ENCODE data around the gene TFCP2.

TFCP2 gene

DNA sequence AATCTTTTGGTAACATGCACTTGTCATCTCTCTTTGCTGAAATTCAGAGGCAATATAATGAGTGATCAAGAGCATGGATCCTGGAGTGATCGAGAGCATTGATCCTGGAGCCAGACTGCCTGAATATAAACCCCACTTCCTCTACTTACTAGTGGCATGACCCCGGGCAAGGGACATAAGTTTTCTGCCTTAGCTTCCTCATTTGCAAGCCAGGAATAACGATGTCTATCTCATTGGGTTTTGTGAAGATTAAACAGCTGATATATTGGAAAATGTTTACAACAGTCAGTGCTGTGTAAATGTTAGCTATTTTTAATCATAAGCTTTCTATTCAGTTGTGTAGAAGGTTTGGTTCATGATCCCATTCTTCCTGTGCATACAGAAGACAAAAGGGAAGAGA is 87.2 kb downstream of the TFCP2 start:
- no peaks in the 10 kb centered on the region for H3K36me3 ChIP-seq (ENCODE audit: control insufficient read depth, insufficient read depth, low read length)
- no peak overlapping the region for H3K27ac ChIP-seq
- H3K4me2 ChIP-seq (ENCODE audit: low read length) = no peak overlapping the region
- TF ChIP-seq, protein P1, sequence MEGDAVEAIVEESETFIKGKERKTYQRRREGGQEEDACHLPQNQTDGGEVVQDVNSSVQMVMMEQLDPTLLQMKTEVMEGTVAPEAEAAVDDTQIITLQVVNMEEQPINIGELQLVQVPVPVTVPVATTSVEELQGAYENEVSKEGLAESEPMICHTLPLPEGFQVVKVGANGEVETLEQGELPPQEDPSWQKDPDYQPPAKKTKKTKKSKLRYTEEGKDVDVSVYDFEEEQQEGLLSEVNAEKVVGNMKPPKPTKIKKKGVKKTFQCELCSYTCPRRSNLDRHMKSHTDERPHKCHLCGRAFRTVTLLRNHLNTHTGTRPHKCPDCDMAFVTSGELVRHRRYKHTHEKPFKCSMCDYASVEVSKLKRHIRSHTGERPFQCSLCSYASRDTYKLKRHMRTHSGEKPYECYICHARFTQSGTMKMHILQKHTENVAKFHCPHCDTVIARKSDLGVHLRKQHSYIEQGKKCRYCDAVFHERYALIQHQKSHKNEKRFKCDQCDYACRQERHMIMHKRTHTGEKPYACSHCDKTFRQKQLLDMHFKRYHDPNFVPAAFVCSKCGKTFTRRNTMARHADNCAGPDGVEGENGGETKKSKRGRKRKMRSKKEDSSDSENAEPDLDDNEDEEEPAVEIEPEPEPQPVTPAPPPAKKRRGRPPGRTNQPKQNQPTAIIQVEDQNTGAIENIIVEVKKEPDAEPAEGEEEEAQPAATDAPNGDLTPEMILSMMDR (IDR thresholded peaks at IDR 0.05) = no peak
- no peak overlapping the region for H3K4me3 ChIP-seq (ENCODE audit: low read depth, low read length)
- H3K9ac ChIP-seq = no peak overlapping the region
- no peaks in the 10 kb centered on the region for H3K79me2 ChIP-seq
- H3K27me3 ChIP-seq (ENCODE audit: control insufficient read depth, insufficient read depth, low read length) = no peaks in the 10 kb centered on the region
- H2AFZ ChIP-seq = no peak overlapping the region
- no peaks in the 10 kb centered on the region for H3K4me1 ChIP-seq
- no peaks in the 10 kb centered on the region for H3K9me3 ChIP-seq (ENCODE audit: control insufficient read depth, low read length)

DNA sequence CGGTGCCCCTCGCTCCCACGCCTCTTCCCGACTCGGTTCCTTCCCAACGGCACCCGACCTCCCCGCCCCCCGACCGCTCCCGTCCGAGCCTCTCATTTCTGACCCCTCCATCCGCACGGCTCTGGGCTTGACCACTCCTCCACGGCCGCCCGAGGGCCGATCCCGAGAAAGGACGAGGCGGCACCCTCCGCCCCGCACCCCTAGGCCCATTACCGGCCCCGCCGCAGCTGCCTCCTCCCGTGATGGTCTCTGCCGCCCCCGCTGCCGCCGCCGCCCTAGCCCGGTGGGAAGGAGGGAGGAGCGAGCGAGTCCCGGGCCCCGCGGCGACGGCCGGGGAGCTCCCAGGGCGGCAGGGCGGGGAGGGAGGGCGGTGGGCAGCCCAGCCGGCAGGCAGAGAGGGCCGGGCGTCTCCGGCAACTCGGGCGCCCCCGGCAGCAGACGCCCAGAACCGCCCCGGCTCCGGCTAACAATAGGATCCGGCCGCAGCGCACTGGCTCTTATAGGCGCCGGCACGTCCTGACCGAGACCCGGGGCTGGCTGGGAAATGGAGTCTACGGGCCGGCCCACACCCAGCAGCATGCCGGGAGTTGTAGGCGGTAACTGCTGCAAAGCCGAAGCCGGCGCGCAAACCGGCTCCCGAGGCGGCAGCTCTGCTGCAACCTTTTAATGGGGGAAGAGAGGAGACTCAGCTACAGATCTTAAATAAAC is 89.7 kb downstream of the TFCP2 start, which contains the start of gene CSRNP2:
Gene CSRNP2 (minus strand): TSS at position 471 of the 708 bp plus-strand sequence. CDS start 7,035 bp downstream, outside the sequence.
- Histone ChIP-seq H3K4me1 (peaks cover 2% of the 10 kb centered on the region), H2AFZ (peak within 1 kb of the TSS; percentile 95), H3K79me2 (no peaks in the 10 kb centered on the region), H3K9ac (peak within 1 kb of the TSS; percentile 78), H3K4me3 (ENCODE audit: low read depth, low read length) (peak within 1 kb of the TSS; percentile 93), H3K36me3 (ENCODE audit: control insufficient read depth, insufficient read depth, low read length) (no peaks in the 10 kb centered on the region), H3K27me3 (ENCODE audit: control insufficient read depth, insufficient read depth, low read length) (no peaks in the 10 kb centered on the region), H3K4me2 (ENCODE audit: low read length) (peak within 1 kb of the TSS; percentile 93), H3K27ac (peak within 1 kb of the TSS; percentile 82), H3K9me3 (ENCODE audit: control insufficient read depth, low read length) (no peaks in the 10 kb centered on the region)
- TF ChIP-seq, protein P1 (IDR thresholded peaks at IDR 0.05) = peak; percentile 29

DNA sequence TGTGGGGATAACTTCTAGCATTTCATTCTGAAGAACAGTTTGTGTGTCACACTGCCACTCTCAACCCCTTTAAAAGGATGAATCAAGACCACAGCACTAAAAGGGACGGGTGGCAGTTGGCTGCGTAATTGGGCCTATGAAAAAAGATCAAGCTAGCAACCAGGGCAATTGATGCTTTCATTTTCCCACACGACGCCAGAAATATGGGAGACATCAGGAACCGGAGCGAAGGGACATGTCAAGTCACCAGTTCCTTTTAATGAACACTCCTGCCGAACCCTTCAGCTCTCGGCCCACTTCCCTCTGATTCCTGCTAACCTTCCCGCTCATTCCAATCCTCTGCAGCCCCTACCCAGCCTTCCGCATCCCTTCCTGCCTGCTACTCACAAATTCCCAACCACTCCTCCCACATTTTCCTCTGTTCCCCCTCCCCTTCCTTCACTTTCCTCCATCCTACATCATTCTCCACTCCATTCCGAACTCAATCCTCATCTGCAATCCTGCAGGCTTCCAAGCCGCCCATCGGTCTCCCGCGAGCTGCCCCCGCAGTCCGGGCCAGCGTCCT is 90.3 kb downstream of the TFCP2 start:
- Histone ChIP-seq H3K9me3 (ENCODE audit: control insufficient read depth, low read length) (no peaks in the 10 kb centered on the region), H3K27me3 (ENCODE audit: control insufficient read depth, insufficient read depth, low read length) (no peaks in the 10 kb centered on the region), H3K9ac (peak overlapping the region; percentile 78), H3K4me2 (ENCODE audit: low read length) (peak overlapping the region; percentile 93), H3K27ac (peak overlapping the region; percentile 82), H3K79me2 (no peaks in the 10 kb centered on the region), H2AFZ (peak overlapping the region; percentile 95), H3K36me3 (ENCODE audit: control insufficient read depth, insufficient read depth, low read length) (no peaks in the 10 kb centered on the region), H3K4me3 (ENCODE audit: low read depth, low read length) (peak overlapping the region; percentile 93), H3K4me1 (peaks cover 5% of the 10 kb centered on the region)
- TF ChIP-seq, protein P1 (IDR thresholded peaks at IDR 0.05) = no peak

DNA sequence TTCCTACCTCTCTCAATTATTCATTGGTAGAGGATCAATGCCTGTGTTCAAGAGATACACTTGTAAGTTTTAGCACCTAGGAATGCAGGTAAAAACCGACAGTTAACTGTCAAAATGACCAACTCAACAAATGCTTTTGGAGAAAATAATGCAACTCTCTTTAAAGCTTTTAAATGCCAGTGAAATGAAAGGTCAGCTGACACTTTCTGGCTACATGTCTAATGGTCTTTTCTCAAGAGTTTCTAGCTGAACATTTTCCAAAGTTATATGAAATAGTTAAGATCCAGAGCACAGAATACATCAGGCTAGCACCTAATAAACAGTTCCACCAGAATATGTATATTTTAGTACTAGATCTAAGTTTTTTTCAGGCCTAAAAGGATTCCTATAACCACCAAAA is 91.5 kb downstream of the TFCP2 start:
- Histone ChIP-seq H3K79me2 (no peaks in the 10 kb centered on the region), H3K4me1 (peaks cover 5% of the 10 kb centered on the region), H3K4me3 (ENCODE audit: low read depth, low read length) (peak overlapping the region; percentile 93), H3K27ac (no peak overlapping the region), H3K9me3 (ENCODE audit: control insufficient read depth, low read length) (no peaks in the 10 kb centered on the region), H3K27me3 (ENCODE audit: control insufficient read depth, insufficient read depth, low read length) (no peaks in the 10 kb centered on the region), H3K4me2 (ENCODE audit: low read length) (no peak overlapping the region), H3K36me3 (ENCODE audit: control insufficient read depth, insufficient read depth, low read length) (no peaks in the 10 kb centered on the region), H3K9ac (no peak overlapping the region), H2AFZ (no peak overlapping the region)
- TF ChIP-seq, protein P1 (IDR thresholded peaks at IDR 0.05) = no peak
